Gastrocnemius medialis (tissue), 4 donors: ENCODE measurements around the gene OR2AJ1.

Source experiments
- CTCF ChIP-seq, 5 experiments: fragments of 450-650 bp in 3 of 5; fragments of 200-600 bp in 2 of 5; sonication (generic) in 2 of 5; IDR thresholded peaks in 4 of 5; conservative IDR thresholded peaks in 1 of 5; 1 replicate in 4 of 5; 2 replicates in 1 of 5; pipeline ENCODE4 v1.5.1; 2016 to 2019; ENCODE audit warnings: antibody characterized with exemption in 5 of 5, mild to moderate bottlenecking in 3 of 5, moderate library complexity in 3 of 5
- POLR2A ChIP-seq, 2 donors: fragments of 450-650 bp; IDR thresholded peaks; one replicate each; pipeline ENCODE4 v1.6.1; 2017; ENCODE audit warnings: antibody characterized with exemption in 2 of 2, mild to moderate bottlenecking in 2 of 2, moderate library complexity in 2 of 2

GRCh38 chr1:247935781-247936180, 11.1 kb downstream of the OR2AJ1 start:
- TF ChIP-seq CTCF (IDR thresholded peaks at IDR 0.05 in 4 of 5, conservative IDR thresholded peaks at IDR 0.05 in 1 of 5) (no peak), POLR2A (IDR thresholded peaks at IDR 0.05) (no peak)
